ENCODE measurements around the gene USP19. TPM values are rescaled to one million over a fixed set of nuclear protein-coding genes. Genes with fewer than 3 reads are reported as not detected.
A peak's percentile ranks its signal among the peaks of the same experiment; 100 is the strongest.

The USP19 gene
- total RNA-seq, 6 experiments from 2014 or later: 35.2 to 49.2 (median 42.6) TPM

- Mint-ChIP-seq H3K27ac (peak overlapping the region; percentile 99), H3K4me1 (ENCODE audit: low read depth) (peaks cover 35% of the 10 kb centered on the region)
Observed at GRCh38 chr3:49092938-49093852, 27.4 kb downstream of the USP19 start.

GRCh38 chr3:49081429-49081828, 39.2 kb downstream of the USP19 start:
- DNase-seq: no peak
- H3K9me3 Mint-ChIP-seq: no peaks in the 10 kb centered on the region
- H3K27me3 Mint-ChIP-seq (ENCODE audit: insufficient read depth): 0 out of 2 replicates have a peak, but pooled peaks cover 1% of the 10 kb centered on the region
- TF ChIP-seq CTCF (IDR thresholded peaks at IDR 0.05): no peak
- no peak overlapping the region for H3K27ac Mint-ChIP-seq
- H3K36me3 Mint-ChIP-seq (ENCODE audit: low read depth): peaks cover 4% of the 10 kb centered on the region; the same call in 1 of the 2 replicates
- H3K4me1 Mint-ChIP-seq (ENCODE audit: low read depth): no peaks in the 10 kb centered on the region
- H3K4me3 Mint-ChIP-seq: no peak overlapping the region

More at GRCh38 chr3:49092938-49093852, 27.4 kb downstream of the USP19 start:
- Mint-ChIP-seq H3K9me3 (no peaks in the 10 kb centered on the region), H3K4me3 (peak overlapping the region; percentile 95), H3K36me3 (ENCODE audit: low read depth) (peaks cover 10% of the 10 kb centered on the region), H3K27me3 (ENCODE audit: insufficient read depth) (peaks cover 2% of the 10 kb centered on the region)
- no peak for TF ChIP-seq CTCF (IDR thresholded peaks at IDR 0.05)
- peak; percentile 79 for DNase-seq

GRCh38 chr3:49079270-49079669, 41.4 kb downstream of the USP19 start:
- no peak overlapping the region for H3K27ac Mint-ChIP-seq
- H3K36me3 Mint-ChIP-seq (ENCODE audit: low read depth): peaks cover 8% of the 10 kb centered on the region; the same call in 1 of the 2 replicates
- no peaks in the 10 kb centered on the region for H3K9me3 Mint-ChIP-seq
- H3K4me1 Mint-ChIP-seq (ENCODE audit: low read depth): no peaks in the 10 kb centered on the region
- no peak overlapping the region for H3K4me3 Mint-ChIP-seq
- no peak for TF ChIP-seq CTCF (IDR thresholded peaks at IDR 0.05)
- DNase-seq: no peak
- H3K27me3 Mint-ChIP-seq (ENCODE audit: insufficient read depth): 0 out of 2 replicates have a peak, but pooled peaks cover 1% of the 10 kb centered on the region

- no peak overlapping the region for H3K4me3 Mint-ChIP-seq
- H3K27ac Mint-ChIP-seq: no peak overlapping the region
Observed at GRCh38 chr3:49076646-49077045, 44.0 kb downstream of the USP19 start.

GRCh38 chr3:49076116-49076515, 44.5 kb downstream of the USP19 start:
- Mint-ChIP-seq H3K27me3 (ENCODE audit: insufficient read depth) (no peaks in the 10 kb centered on the region), H3K4me1 (ENCODE audit: low read depth) (no peaks in the 10 kb centered on the region), H3K9me3 (no peaks in the 10 kb centered on the region), H3K27ac (no peak overlapping the region), H3K4me3 (no peak overlapping the region), H3K36me3 (ENCODE audit: low read depth) (peaks cover 8% of the 10 kb centered on the region; the same call in 1 of the 2 replicates)
- no peak for DNase-seq
- no peak for TF ChIP-seq CTCF (IDR thresholded peaks at IDR 0.05)

More at GRCh38 chr3:49076646-49077045, 44.0 kb downstream of the USP19 start:
- no peak for DNase-seq
- peaks cover 8% of the 10 kb centered on the region; the same call in 1 of the 2 replicates for H3K36me3 Mint-ChIP-seq (ENCODE audit: low read depth)
- H3K4me1 Mint-ChIP-seq (ENCODE audit: low read depth): no peaks in the 10 kb centered on the region
- H3K9me3 Mint-ChIP-seq: no peaks in the 10 kb centered on the region
- no peaks in the 10 kb centered on the region for H3K27me3 Mint-ChIP-seq (ENCODE audit: insufficient read depth)
- no peak for TF ChIP-seq CTCF (IDR thresholded peaks at IDR 0.05)

Small RNAs within 50 kb of the gene (microRNA-seq; reads per million reads assigned to microRNA genes)
- not detected for gene MIR6890

Other genes starting within 250 kb of the USP19 start
- gene SLC25A20, start 221.9 kb downstream of the USP19 start, total RNA-seq (2021; fragmentation: NEBNext Ultra II Directional; extraction: Animal tissue kit (Norgen Biotek cat#: 25700)): 10 to 100 TPM; 20.4 to 25.2 (median 22.0) TPM
- gene ARIH2, start 202.0 kb downstream of the USP19 start, total RNA-seq (2021; fragmentation: NEBNext Ultra II Directional; extraction: Animal tissue kit (Norgen Biotek cat#: 25700)): 10 to 100 TPM; 60.0 to 71.6 (median 68.3) TPM
- 10 to 100 TPM; 29.1 to 41.4 (median 31.6) TPM for gene P4HTM, start 130.6 kb downstream of the USP19 start, total RNA-seq (2021; fragmentation: NEBNext Ultra II Directional; extraction: Animal tissue kit (Norgen Biotek cat#: 25700))
- gene WDR6, start 113.4 kb downstream of the USP19 start, total RNA-seq (2021; fragmentation: NEBNext Ultra II Directional; extraction: Animal tissue kit (Norgen Biotek cat#: 25700)): 100 to 1,000 TPM; 107 to 123 (median 115) TPM
- gene DALRD3, start 102.2 kb downstream of the USP19 start, total RNA-seq (2021; fragmentation: NEBNext Ultra II Directional; extraction: Animal tissue kit (Norgen Biotek cat#: 25700)): 10 to 100 TPM; 25.3 to 33.9 (median 29.5) TPM
- 100 to 1,000 TPM; 129 to 164 (median 153) TPM for gene NDUFAF3, start 98.7 kb downstream of the USP19 start, total RNA-seq (2021; fragmentation: NEBNext Ultra II Directional; extraction: Animal tissue kit (Norgen Biotek cat#: 25700))
- 100 to 1,000 TPM; 195 to 228 (median 202) TPM for gene IMPDH2, start 91.4 kb downstream of the USP19 start, total RNA-seq (2021; fragmentation: NEBNext Ultra II Directional; extraction: Animal tissue kit (Norgen Biotek cat#: 25700))
- 100 to 1,000 TPM in 2 of 6 experiments, 10 to 100 TPM in 4; 88.7 to 106 (median 94.6) TPM for gene QRICH1, start 26.8 kb downstream of the USP19 start, total RNA-seq (2021; fragmentation: NEBNext Ultra II Directional; extraction: Animal tissue kit (Norgen Biotek cat#: 25700))
- gene QARS1, start 16.1 kb downstream of the USP19 start, total RNA-seq (2021; fragmentation: NEBNext Ultra II Directional; extraction: Animal tissue kit (Norgen Biotek cat#: 25700)): 100 to 1,000 TPM; 183 to 263 (median 237) TPM
- 100 to 1,000 TPM; 432 to 518 (median 449) TPM for gene LAMB2, start 12.2 kb upstream of the USP19 start, total RNA-seq (2021; fragmentation: NEBNext Ultra II Directional; extraction: Animal tissue kit (Norgen Biotek cat#: 25700))
- gene CCDC71, start 45.5 kb upstream of the USP19 start, total RNA-seq (2021; fragmentation: NEBNext Ultra II Directional; extraction: Animal tissue kit (Norgen Biotek cat#: 25700)): 10 to 100 TPM; 20.0 to 23.7 (median 21.9) TPM
- gene KLHDC8B, start 50.8 kb upstream of the USP19 start, total RNA-seq (2021; fragmentation: NEBNext Ultra II Directional; extraction: Animal tissue kit (Norgen Biotek cat#: 25700)): 10 to 100 TPM; 16.7 to 22.0 (median 19.6) TPM
- 1 to 10 TPM; 2.4 to 3.5 (median 2.9) TPM for gene C3orf62, start 156.4 kb upstream of the USP19 start, total RNA-seq (2021; fragmentation: NEBNext Ultra II Directional; extraction: Animal tissue kit (Norgen Biotek cat#: 25700))
- 10 to 100 TPM; 41.4 to 48.3 (median 44.8) TPM for gene USP4, start 219.2 kb upstream of the USP19 start, total RNA-seq (2021; fragmentation: NEBNext Ultra II Directional; extraction: Animal tissue kit (Norgen Biotek cat#: 25700))
- 100 to 1,000 TPM; 359 to 607 (median 548) TPM for gene GPX1, start 237.5 kb upstream of the USP19 start, total RNA-seq (2021; fragmentation: NEBNext Ultra II Directional; extraction: Animal tissue kit (Norgen Biotek cat#: 25700))